Measurements from ENCODE around the gene SAPCD2. TPM values are rescaled to one million over a fixed set of nuclear protein-coding genes. Genes with fewer than 3 reads are reported as not detected.

Gene SAPCD2
- total and polyA plus RNA-seq, 2 of the 8 experiments (the other 6 are each of a cell fraction or from before 2014, with no cell fraction given) = 12.7 to 32.1 TPM

DNA sequence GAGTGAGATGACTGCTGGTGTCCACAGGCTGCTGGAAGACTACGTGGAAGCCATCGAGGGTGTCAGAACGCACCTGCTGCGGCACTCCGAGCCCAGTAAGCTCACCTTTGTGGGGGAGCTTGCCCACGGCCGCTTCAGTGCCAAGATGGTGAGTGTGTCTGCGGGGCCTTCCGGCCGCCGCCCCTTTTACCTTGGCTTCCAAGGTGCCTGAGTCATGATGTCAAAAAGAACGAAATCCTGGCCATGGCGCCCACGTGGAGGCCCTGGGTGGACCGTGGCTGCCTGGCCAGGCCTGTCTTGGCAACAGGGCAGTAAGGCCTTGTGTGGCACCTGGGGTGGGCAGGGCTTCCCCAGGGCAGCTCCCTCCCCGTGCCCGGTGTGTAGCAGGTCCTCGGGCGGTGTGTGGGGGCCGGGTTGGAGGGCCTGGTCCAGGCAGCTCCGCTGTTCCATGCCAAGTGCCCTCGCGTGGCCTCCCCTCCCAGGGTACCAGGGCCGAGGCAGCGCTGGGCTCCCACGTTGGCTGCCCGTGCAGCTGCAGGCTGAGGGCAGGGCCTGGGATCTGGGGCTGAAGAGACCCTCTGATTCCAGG, 36.4 kb upstream of the SAPCD2 start:
- CTCF ChIA-PET (ENCODE audit: partially characterized antibody) = interaction anchor here (1.0 to 2.7 kb wide), 9 partner anchors 12 to 761 kb away, joined by 3 to 9 read pairs (median 3); no protein-coding TSS in a partner anchor
- 93% methylated on average over 20 of the region's 27 CpGs; no CpG with 5 or more reads in 1 of the 2 experiments for WGBS, 2 experiments (ENCODE audit: extremely low coverage in 1 of 2, insufficient coverage in 1 of 2, insufficient read length in 1 of 2, insufficient replicate concordance in 2 of 2, low coverage in 1 of 2, low lambda C conversion rate in 2 of 2, missing lambda C conversion rate in 1 of 2)
- no peak for TF ChIP-seq RNF2 (IDR thresholded peaks at IDR 0.05; ENCODE audit: borderline replicate concordance, low read depth, low read length, missing control alignments, poor library complexity, severe bottlenecking)
- no peak for TF ChIP-seq MAFK (IDR thresholded peaks at IDR 0.05; ENCODE audit: low read depth, low read length)
- TF ChIP-seq, protein P1, sequence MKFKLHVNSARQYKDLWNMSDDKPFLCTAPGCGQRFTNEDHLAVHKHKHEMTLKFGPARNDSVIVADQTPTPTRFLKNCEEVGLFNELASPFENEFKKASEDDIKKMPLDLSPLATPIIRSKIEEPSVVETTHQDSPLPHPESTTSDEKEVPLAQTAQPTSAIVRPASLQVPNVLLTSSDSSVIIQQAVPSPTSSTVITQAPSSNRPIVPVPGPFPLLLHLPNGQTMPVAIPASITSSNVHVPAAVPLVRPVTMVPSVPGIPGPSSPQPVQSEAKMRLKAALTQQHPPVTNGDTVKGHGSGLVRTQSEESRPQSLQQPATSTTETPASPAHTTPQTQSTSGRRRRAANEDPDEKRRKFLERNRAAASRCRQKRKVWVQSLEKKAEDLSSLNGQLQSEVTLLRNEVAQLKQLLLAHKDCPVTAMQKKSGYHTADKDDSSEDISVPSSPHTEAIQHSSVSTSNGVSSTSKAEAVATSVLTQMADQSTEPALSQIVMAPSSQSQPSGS (IDR thresholded peaks at IDR 0.05; ENCODE audit: low read length) = no peak
- no peak for TF ChIP-seq BACH1 (IDR thresholded peaks at IDR 0.05; ENCODE audit: low read length)
- no peak for TF ChIP-seq TCF12 (IDR thresholded peaks at IDR 0.05; ENCODE audit: low read depth, low read length)
- TF ChIP-seq TBP (IDR thresholded peaks at IDR 0.05; ENCODE audit: low read depth, low read length) = no peak
- TF ChIP-seq CBX5 (IDR thresholded peaks at IDR 0.05; ENCODE audit: low read depth, low read length) = no peak
- TF ChIP-seq, protein P2, sequence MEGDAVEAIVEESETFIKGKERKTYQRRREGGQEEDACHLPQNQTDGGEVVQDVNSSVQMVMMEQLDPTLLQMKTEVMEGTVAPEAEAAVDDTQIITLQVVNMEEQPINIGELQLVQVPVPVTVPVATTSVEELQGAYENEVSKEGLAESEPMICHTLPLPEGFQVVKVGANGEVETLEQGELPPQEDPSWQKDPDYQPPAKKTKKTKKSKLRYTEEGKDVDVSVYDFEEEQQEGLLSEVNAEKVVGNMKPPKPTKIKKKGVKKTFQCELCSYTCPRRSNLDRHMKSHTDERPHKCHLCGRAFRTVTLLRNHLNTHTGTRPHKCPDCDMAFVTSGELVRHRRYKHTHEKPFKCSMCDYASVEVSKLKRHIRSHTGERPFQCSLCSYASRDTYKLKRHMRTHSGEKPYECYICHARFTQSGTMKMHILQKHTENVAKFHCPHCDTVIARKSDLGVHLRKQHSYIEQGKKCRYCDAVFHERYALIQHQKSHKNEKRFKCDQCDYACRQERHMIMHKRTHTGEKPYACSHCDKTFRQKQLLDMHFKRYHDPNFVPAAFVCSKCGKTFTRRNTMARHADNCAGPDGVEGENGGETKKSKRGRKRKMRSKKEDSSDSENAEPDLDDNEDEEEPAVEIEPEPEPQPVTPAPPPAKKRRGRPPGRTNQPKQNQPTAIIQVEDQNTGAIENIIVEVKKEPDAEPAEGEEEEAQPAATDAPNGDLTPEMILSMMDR (IDR thresholded peaks at IDR 0.05; ENCODE audit: control extremely low read depth in 1 of 3, insufficient read depth in 1 of 3, low read depth in 1 of 3, low read length in 3 of 3) = no peak

More for the DNA sequence above, 36.4 kb upstream of the SAPCD2 start:
- H3K27ac ChIP-seq (ENCODE audit: low read depth, low read length) = no peak overlapping the region
- H2BK12ac ChIP-seq (ENCODE audit: low read depth, low read length) = no peak overlapping the region
- H2BK120ac ChIP-seq (replicated peaks; ENCODE audit: low read depth, low read length) = no peak overlapping the region
- H3K23me2 ChIP-seq (ENCODE audit: low read depth, low read length) = no peaks in the 10 kb centered on the region
- peaks cover 0 to 2% of the 10 kb centered on the region in 2 experiments for H4K20me1 ChIP-seq (replicated peaks in 1 of 2; ENCODE audit: control insufficient read depth in 1 of 2, insufficient read depth in 2 of 2, low read length in 2 of 2)
- no peaks in the 10 kb centered on the region for H3K79me2 ChIP-seq (ENCODE audit: control insufficient read depth in 1 of 2, insufficient read depth in 2 of 2, low read length in 2 of 2)
- H2AFZ ChIP-seq (ENCODE audit: low read length) = no peak overlapping the region
- H4K8ac ChIP-seq (ENCODE audit: extremely low read depth, insufficient read depth, low read length) = no peak overlapping the region; the same call in 1 of the 2 replicates
- H4K5ac ChIP-seq (ENCODE audit: insufficient read length, low read depth, low read length) = no peak overlapping the region
- H2BK15ac ChIP-seq (ENCODE audit: low read length) = no peak overlapping the region
- H4K91ac ChIP-seq (replicated peaks; ENCODE audit: insufficient read length, low read length) = no peak overlapping the region
- peaks cover 18 to 19% of the 10 kb centered on the region in 2 experiments for H3K9me3 ChIP-seq (ENCODE audit: insufficient read depth in 2 of 2, low read depth in 1 of 2, low read length in 1 of 2)
- H2BK5ac ChIP-seq (ENCODE audit: low read depth, low read length) = no peak overlapping the region
- no peak overlapping the region for H2AK5ac ChIP-seq (ENCODE audit: low read depth, low read length)
- H3K79me1 ChIP-seq (ENCODE audit: low read depth, low read length) = peaks cover 2% of the 10 kb centered on the region
- no peaks in the 10 kb centered on the region for H3K4me1 ChIP-seq (replicated peaks in 1 of 4; ENCODE audit: control insufficient read depth in 3 of 4, insufficient read depth in 4 of 4, low read length in 3 of 4)
- no peak overlapping the region for H3K9ac ChIP-seq (replicated peaks in 1 of 4; ENCODE audit: extremely low read depth in 1 of 4, low read depth in 3 of 4, low read length in 3 of 4)
- H2BK20ac ChIP-seq (ENCODE audit: low read length) = no peak overlapping the region
- no peak overlapping the region for H3K23ac ChIP-seq (ENCODE audit: insufficient read length)
- FAIRE-seq = no peak
- no peak overlapping the region for H3K14ac ChIP-seq (ENCODE audit: insufficient read length)
- H3K56ac ChIP-seq (replicated peaks; ENCODE audit: insufficient read length, low read depth, low read length) = no peak overlapping the region
- H3K18ac ChIP-seq (ENCODE audit: extremely low read depth, low read length) = no peak overlapping the region
- POLR2A ChIA-PET (ENCODE audit: partially characterized antibody) = no interaction called here
- H3K36me3 ChIP-seq (ENCODE audit: control insufficient read depth in 2 of 4, insufficient read depth in 4 of 4, low read length in 3 of 4) = peaks cover 17 to 27% (median 24%) of the 10 kb centered on the region in 4 experiments; a peak in 7 of 8 replicates
- no peak overlapping the region for H3K4me2 ChIP-seq (ENCODE audit: insufficient read depth in 1 of 2, low read depth in 2 of 2, low read length in 2 of 2)
- no peaks in the 10 kb centered on the region for H3K27me3 ChIP-seq (replicated peaks in 1 of 4; ENCODE audit: control insufficient read depth in 3 of 4, extremely low read depth in 1 of 4, insufficient read depth in 3 of 4, low read length in 3 of 4)
- no peak overlapping the region for H3K4me3 ChIP-seq (ENCODE audit: extremely low read depth in 1 of 4, insufficient read depth in 2 of 4, low read depth in 3 of 4, low read length in 4 of 4)
- H3K4ac ChIP-seq (replicated peaks; ENCODE audit: insufficient read length, low read depth, low read length) = no peak overlapping the region
- DNase-seq (ENCODE audit: low read depth in 1 of 2, low spot score in 2 of 2) = no peak
